A673 (cell line): ENCODE data around the gene GBGT1.

Source experiments
- CTCF ChIP-seq: fragments of 300-800, 200-600 bp; sonication (generic); conservative IDR thresholded peaks from 2 replicates; pipeline ENCODE4 v1.5.1; 2017; ENCODE audit warnings: low read depth, mild to moderate bottlenecking, antibody characterized with exemption, low read length, moderate library complexity, mixed read lengths
- EZH2 ChIP-seq: fragments of 200-600 bp; sonication (generic); IDR thresholded peaks from 2 replicates; pipeline ENCODE4 v1.6.1; 2017; ENCODE audit warnings: borderline replicate concordance, low read depth, mild to moderate bottlenecking, mixed read lengths, antibody characterized with exemption, low read length; ENCODE audit not compliant: poor library complexity, severe bottlenecking

- TF ChIP-seq CTCF (no peak), EZH2 (no peak)
Measured at GRCh38 chr9:133141833-133142595, 21.7 kb downstream of the GBGT1 start.
